Thymus (tissue), 11 donors: ENCODE measurements around the gene INTS1. TPM values are rescaled to one million over a fixed set of nuclear protein-coding genes. Genes with fewer than 3 reads are reported as not detected.

Experiments
- DNase-seq, 9 donors: peaks; one replicate each; pipeline ENCODE4 v3.0.0-alpha.2; 2013; ENCODE audit warnings: low spot score in 9 of 9, low read depth in 6 of 9, missing footprints in 1 of 9
- H3K27ac ChIP-seq, 2 donors: one replicate each; pipeline ENCODE4 v1.5.1; 2013; ENCODE audit warnings: control low read depth in 1 of 2, low read depth in 1 of 2, low read length in 1 of 2, mild to moderate bottlenecking in 1 of 2, moderate library complexity in 1 of 2
- H3K27me3 ChIP-seq, 2 donors: one replicate each; pipeline ENCODE4 v1.5.1; 2013; ENCODE audit warnings: low read length in 1 of 2; ENCODE audit not compliant: control insufficient read depth in 2 of 2, insufficient read depth in 1 of 2
- H3K36me3 ChIP-seq, 2 donors: one replicate each; pipeline ENCODE4 v1.5.1; 2013; ENCODE audit warnings: low read length in 1 of 2, mild to moderate bottlenecking in 1 of 2, moderate library complexity in 1 of 2; ENCODE audit not compliant: control insufficient read depth in 2 of 2, insufficient read depth in 2 of 2
- H3K4me1 ChIP-seq, 2 donors: one replicate each; pipeline ENCODE4 v1.5.1; 2013; ENCODE audit warnings: low read length in 2 of 2; ENCODE audit not compliant: control insufficient read depth in 2 of 2, insufficient read depth in 2 of 2
- H3K4me3 ChIP-seq, 2 donors: one replicate each; pipeline ENCODE4 v1.5.1; 2013; ENCODE audit warnings: low read length in 2 of 2, control low read depth in 1 of 2, mild to moderate bottlenecking in 1 of 2
- H3K9me3 ChIP-seq, 2 donors: one replicate each; pipeline ENCODE4 v1.5.1; 2013; ENCODE audit warnings: low read length in 1 of 2, mild to moderate bottlenecking in 1 of 2; ENCODE audit not compliant: control insufficient read depth in 2 of 2, insufficient read depth in 1 of 2
- WGBS: extraction: QIAGEN DNeasy Blood & Tissue Kit; methylation state at CpG from one replicate; pipeline ENCODE4 v1.1.7; 2013; 5-methylcytosine and 5-hydroxymethylcytosine counted together
- polyA plus RNA-seq: library from polyadenylated mRNA; stranded (reverse); fragments of 200-250 nt; gene quantifications from one replicate; pipeline ENCODE4 v1.2.3, GENCODE V29; 2013
- total RNA-seq: library from RNA; stranded (reverse); fragments of 120-200 nt; gene quantifications from one replicate; pipeline ENCODE4 v1.2.4, GENCODE V29; 2013
- donor health status: healthy.

The INTS1 gene
- total and polyA plus RNA-seq, 2 donors: 19.6 to 287 TPM

- Histone ChIP-seq H3K27ac (peak overlapping the region in 1 of 2 donors; percentile 37), H3K9me3 (no peaks in the 10 kb centered on the region), H3K36me3 (peaks cover 27 to 36% of the 10 kb centered on the region in 2 donors), H3K27me3 (no peaks in the 10 kb centered on the region), H3K4me3 (no peak overlapping the region), H3K4me1 (peaks cover 0 to 22% of the 10 kb centered on the region in 2 donors)
- 83% methylated on average over 17 of the region's 17 CpGs for WGBS
- no peak for DNase-seq
Measured at GRCh38 chr7:1466524-1467271, 37.5 kb downstream of the INTS1 start.

- Histone ChIP-seq H3K27ac (no peak overlapping the region), H3K9me3 (no peaks in the 10 kb centered on the region), H3K36me3 (peaks cover 8 to 16% of the 10 kb centered on the region in 2 donors), H3K4me1 (peaks cover 2 to 40% of the 10 kb centered on the region in 2 donors), H3K4me3 (no peak overlapping the region), H3K27me3 (peaks cover 0 to 8% of the 10 kb centered on the region in 2 donors)
- WGBS: 94% methylated on average over 12 of the region's 12 CpGs
- no peak for DNase-seq
Measured at GRCh38 chr7:1464694-1465093, 39.5 kb downstream of the INTS1 start.

DNA sequence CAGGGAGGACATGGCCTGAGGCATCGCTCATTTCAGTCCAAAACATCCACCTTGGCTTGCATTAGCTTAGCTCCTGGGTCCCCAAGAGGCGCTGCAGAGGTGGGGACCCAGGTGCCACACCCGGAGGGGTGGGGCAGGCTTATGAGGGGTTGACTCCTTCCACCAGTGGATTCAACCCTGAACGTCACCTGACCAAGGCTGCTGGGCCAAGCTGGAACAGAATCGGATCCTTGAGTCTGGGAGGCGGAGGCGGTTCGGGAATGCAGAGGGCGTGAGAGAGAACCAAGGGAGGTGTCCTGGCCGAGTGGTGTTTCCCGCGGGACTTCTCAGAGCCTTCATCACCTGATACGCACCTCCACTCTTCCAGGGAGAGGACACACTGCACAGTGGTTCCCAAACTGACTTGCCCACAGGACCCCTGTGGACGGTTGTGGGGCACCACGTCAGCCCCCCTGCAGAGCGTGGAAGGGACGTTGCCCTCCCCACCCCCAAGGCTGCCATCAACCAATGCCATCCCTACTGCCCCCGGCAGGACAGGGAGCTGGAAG lies 40.4 kb downstream of the INTS1 start:
- no peak for DNase-seq
- Histone ChIP-seq H3K9me3 (no peaks in the 10 kb centered on the region), H3K27ac (no peak overlapping the region), H3K36me3 (peaks cover 3 to 7% of the 10 kb centered on the region in 2 donors), H3K4me3 (no peak overlapping the region), H3K27me3 (peaks cover 0 to 11% of the 10 kb centered on the region in 2 donors), H3K4me1 (peaks cover 7 to 44% of the 10 kb centered on the region in 2 donors)
- WGBS: 88% methylated on average over 18 of the region's 18 CpGs

GRCh38 chr7:1461646-1462375 lies 42.4 kb downstream of the INTS1 start:
- Histone ChIP-seq H3K9me3 (no peaks in the 10 kb centered on the region), H3K27me3 (peaks cover 0 to 27% of the 10 kb centered on the region in 2 donors), H3K4me3 (no peak overlapping the region), H3K27ac (peak overlapping the region in 1 of 2 donors; percentile 7), H3K4me1 (peaks cover 17 to 60% of the 10 kb centered on the region in 2 donors), H3K36me3 (no peaks in the 10 kb centered on the region)
- DNase-seq: no peak
- 86% methylated on average over 18 of the region's 18 CpGs for WGBS

DNA sequence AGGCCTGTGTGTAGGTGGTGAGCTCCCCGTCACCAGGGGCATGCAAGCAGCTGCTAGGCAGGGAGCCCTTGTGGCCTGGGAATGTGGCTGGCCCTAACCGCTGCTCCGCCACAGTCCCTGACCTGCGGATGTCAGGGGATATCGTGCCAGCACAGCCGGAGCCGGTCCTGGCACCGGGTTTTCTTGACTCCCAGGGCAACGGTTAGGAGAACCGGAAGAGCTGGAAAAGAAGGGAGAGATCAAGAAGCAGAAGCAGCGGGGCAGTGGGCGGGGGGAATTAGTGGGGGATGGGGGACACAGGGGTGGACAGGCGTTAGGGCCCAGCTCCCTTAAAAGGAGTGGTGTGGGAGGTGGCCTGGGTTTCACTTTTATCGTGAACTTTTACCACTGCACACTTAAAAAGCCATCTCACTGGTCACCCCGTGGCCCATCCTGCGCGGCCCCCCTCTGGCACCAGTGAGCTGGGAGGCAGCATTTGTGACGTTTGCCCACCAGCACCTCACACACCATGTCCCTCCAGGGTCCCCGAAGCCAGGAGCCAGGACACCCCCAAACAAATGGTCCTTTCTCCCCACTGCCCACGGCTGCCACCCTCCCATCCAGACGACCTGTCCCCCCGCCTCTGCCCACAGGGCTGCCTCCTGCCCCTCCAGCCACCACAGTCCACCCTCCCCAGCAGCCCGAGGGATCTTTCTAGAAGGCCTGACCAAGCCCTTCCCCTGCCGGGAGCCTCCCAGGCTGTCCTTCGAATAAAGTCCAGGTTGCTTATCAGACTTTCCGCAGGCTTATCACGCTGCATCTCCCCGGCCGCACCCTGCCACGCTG lies 43.2 kb downstream of the INTS1 start:
- peaks cover 0 to 27% of the 10 kb centered on the region in 2 donors for H3K27me3 ChIP-seq
- no peaks in the 10 kb centered on the region for H3K36me3 ChIP-seq
- H3K9me3 ChIP-seq: no peaks in the 10 kb centered on the region
- H3K4me3 ChIP-seq: no peak overlapping the region
- 62% methylated on average over 30 of the region's 30 CpGs for WGBS
- no peak for DNase-seq
- peaks cover 17 to 61% of the 10 kb centered on the region in 2 donors for H3K4me1 ChIP-seq
- peak overlapping the region in 1 of 2 donors; percentile 43 for H3K27ac ChIP-seq

GRCh38 chr7:1459920-1460820 lies 44.0 kb downstream of the INTS1 start:
- 21% methylated on average over 30 of the region's 30 CpGs for WGBS
- DNase-seq: peak in 1 of 9 donors; percentile 28
- peak overlapping the region; percentile 41 to 59 for H3K4me3 ChIP-seq

GRCh38 chr7:1459512-1459892 lies 44.7 kb downstream of the INTS1 start:
- WGBS: 1% methylated on average over 35 of the region's 35 CpGs
- Histone ChIP-seq H3K4me1 (peaks cover 17 to 65% of the 10 kb centered on the region in 2 donors), H3K27ac (no peak overlapping the region), H3K9me3 (no peaks in the 10 kb centered on the region), H3K36me3 (no peaks in the 10 kb centered on the region), H3K4me3 (peak overlapping the region in 1 of 2 donors; percentile 59), H3K27me3 (peaks cover 0 to 27% of the 10 kb centered on the region in 2 donors)
- DNase-seq: peak; percentile 71 to 97 (median 93)

More at GRCh38 chr7:1459920-1460820, 44.0 kb downstream of the INTS1 start:
- H3K4me1 ChIP-seq: peaks cover 17 to 62% of the 10 kb centered on the region in 2 donors
- no peaks in the 10 kb centered on the region for H3K9me3 ChIP-seq
- H3K27ac ChIP-seq: peak overlapping the region; percentile 32 to 43
- H3K27me3 ChIP-seq: peaks cover 0 to 27% of the 10 kb centered on the region in 2 donors
- no peaks in the 10 kb centered on the region for H3K36me3 ChIP-seq
